NCI-H2196 treated with DMSO at 0.1 percent for 48 hours (cell line): Measurements from ENCODE around the gene PIEZO2.
"Not testable (repeated sequence)": the region's sequence is repeated elsewhere in the genome, so short reads cannot be mapped to it uniquely, and the experiment has no call there.

Experiments
- DNase-seq: peaks from one replicate; lab custom pipeline; 2025; ENCODE audit not compliant: unreplicated experiment; lab: John Stamatoyannopoulos, UW

The PIEZO2 gene

GRCh38 chr18:10850840-10851239, 298.5 kb downstream of the PIEZO2 start:
- DNase-seq, result no peak

- no peak for DNase-seq
Observed at GRCh38 chr18:10850216-10850615, 299.2 kb downstream of the PIEZO2 start.

GRCh38 chr18:10847907-10848306, 301.5 kb downstream of the PIEZO2 start:
- DNase-seq, result no peak

- DNase-seq, result no peak
Observed at GRCh38 chr18:10847408-10847790, 302.0 kb downstream of the PIEZO2 start.

- DNase-seq, result no peak
Observed at GRCh38 chr18:10846657-10847407, 302.5 kb downstream of the PIEZO2 start.

- not testable (repeated sequence) for DNase-seq
Observed at GRCh38 chr18:10846035-10846434, 303.3 kb downstream of the PIEZO2 start.

GRCh38 chr18:10843565-10843964, 305.8 kb downstream of the PIEZO2 start:
- DNase-seq, result no peak

- DNase-seq, result no peak
Observed at GRCh38 chr18:10842861-10843260, 306.5 kb downstream of the PIEZO2 start.

GRCh38 chr18:10842371-10842770, 307.0 kb downstream of the PIEZO2 start:
- no peak for DNase-seq

- no peak for DNase-seq
Observed at GRCh38 chr18:10841203-10841602, 308.2 kb downstream of the PIEZO2 start.

GRCh38 chr18:10840743-10841142, 308.6 kb downstream of the PIEZO2 start:
- DNase-seq, result no peak

- DNase-seq, result no peak
Observed at GRCh38 chr18:10839421-10839820, 309.9 kb downstream of the PIEZO2 start.

- DNase-seq, result no peak
Observed at GRCh38 chr18:10838553-10838952, 310.8 kb downstream of the PIEZO2 start.

GRCh38 chr18:10834128-10834815, 315.1 kb downstream of the PIEZO2 start:
- DNase-seq, result no peak

- DNase-seq, result no peak
Observed at GRCh38 chr18:10833656-10834055, 315.7 kb downstream of the PIEZO2 start.

- DNase-seq, result no peak
Observed at GRCh38 chr18:10826400-10826799, 323.0 kb downstream of the PIEZO2 start.

GRCh38 chr18:10822456-10822855, 326.9 kb downstream of the PIEZO2 start:
- DNase-seq, result no peak

- no peak for DNase-seq
Observed at GRCh38 chr18:10820681-10821080, 328.7 kb downstream of the PIEZO2 start.

- DNase-seq, result no peak
Observed at GRCh38 chr18:10814336-10814735, 335.0 kb downstream of the PIEZO2 start.

GRCh38 chr18:10805587-10806118, 343.7 kb downstream of the PIEZO2 start:
- DNase-seq, result no peak

- peak; percentile 25 for DNase-seq
Observed at GRCh38 chr18:10804126-10804525, 345.2 kb downstream of the PIEZO2 start.
